Gastroesophageal sphincter (tissue), 3 donors: ENCODE results near the gene SND1.

Experiments
- CTCF ChIP-seq, 4 experiments: fragments of 200-600 bp in 2 of 4; fragments of 450-650 bp in 2 of 4; sonication (generic) in 1 of 4; IDR thresholded peaks; one replicate each; pipeline ENCODE4 v1.5.1; 2017 to 2019; ENCODE audit warnings: antibody characterized with exemption in 4 of 4, mild to moderate bottlenecking in 2 of 4, moderate library complexity in 2 of 4
- EP300 ChIP-seq: sonication (generic); formaldehyde crosslinking; IDR thresholded peaks from one replicate; pipeline ENCODE4 v1.6.1; 2017; ENCODE audit warnings: antibody characterized with exemption, mild to moderate bottlenecking
- POLR2A ChIP-seq, 2 donors: fragments of 450-650 bp; IDR thresholded peaks; one replicate each; pipeline ENCODE4 v1.6.1; 2017; ENCODE audit warnings: antibody characterized with exemption in 2 of 2, mild to moderate bottlenecking in 2 of 2, moderate library complexity in 1 of 2
- POLR2AphosphoS5 ChIP-seq: sonication (generic); formaldehyde crosslinking; IDR thresholded peaks from one replicate; pipeline ENCODE4 v1.6.1; 2017; ENCODE audit warnings: antibody characterized with exemption

DNA sequence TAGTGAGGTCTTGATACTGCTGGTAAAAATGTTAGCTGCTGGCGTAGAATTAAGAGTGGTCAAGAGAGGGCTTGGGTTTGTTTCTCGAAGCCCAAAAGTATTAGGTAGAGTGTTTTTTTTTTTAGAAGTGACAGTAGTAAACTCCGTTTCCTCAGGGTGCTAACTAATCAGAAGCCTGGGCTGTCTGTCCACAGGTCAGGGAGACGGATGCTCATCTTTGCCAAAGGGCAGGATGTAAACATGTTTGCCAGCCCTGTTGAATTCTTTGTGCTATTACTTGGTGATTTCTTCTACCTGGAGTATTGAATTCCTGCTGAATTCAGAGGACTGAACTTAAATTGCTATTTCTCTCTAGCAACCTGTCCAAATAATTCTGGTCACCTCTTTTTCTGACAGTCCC, 117.1 kb downstream of the SND1 start:
- TF ChIP-seq CTCF (IDR thresholded peaks at IDR 0.05) (no peak), POLR2A (IDR thresholded peaks at IDR 0.05) (no peak), POLR2AphosphoS5 (no peak), EP300 (no peak)
